Heart right ventricle (tissue), 16 donors: ENCODE measurements around the gene CITED4. TPM values are rescaled to one million over a fixed set of nuclear protein-coding genes. Genes with fewer than 3 reads are reported as not detected.

Experiments
- ATAC-seq, 8 donors: fragments of 200-7000 bp; cut with Tn5 transposase; one replicate each; pipeline ENCODE4 v1.9.1; 2020; ENCODE audit warnings: mild to moderate bottlenecking in 8 of 8, moderate library complexity in 8 of 8, moderate number of reproducible peaks in 1 of 8
- DNase-seq, 2 donors: peaks; one replicate each; pipeline ENCODE4 v3.0.0-alpha.2; 2020
- H3K27ac ChIP-seq, 10 donors: fragments of 200-600 bp; sonication (generic) in 2 of 10; one replicate each; pipeline versions ENCODE4 v1.5.0 to v1.8.0; 2020 to 2022; ENCODE audit warnings: mild to moderate bottlenecking in 3 of 10
- H3K27me3 ChIP-seq, 7 donors: fragments of 200-600 bp; one replicate each; pipeline ENCODE4 v1.8.0; 2021 to 2022; ENCODE audit warnings: mild to moderate bottlenecking in 2 of 7
- H3K36me3 ChIP-seq, 9 donors: fragments of 200-600 bp; sonication (generic) in 1 of 9; one replicate each; pipeline versions ENCODE4 v1.5.0 to v1.8.0; 2020 to 2022; ENCODE audit warnings: mild to moderate bottlenecking in 2 of 9
- H3K4me1 ChIP-seq, 9 donors: fragments of 200-600 bp; sonication (generic) in 1 of 9; one replicate each; pipeline versions ENCODE4 v1.5.0 to v1.8.0; 2020 to 2022; ENCODE audit warnings: mild to moderate bottlenecking in 4 of 9
- H3K4me3 ChIP-seq, 10 donors: fragments of 200-600 bp; sonication (generic) in 2 of 10; one replicate each; pipeline versions ENCODE4 v1.5.0 to v1.8.0; 2020 to 2022; ENCODE audit warnings: mild to moderate bottlenecking in 7 of 10, moderate library complexity in 2 of 10
- H3K9me3 ChIP-seq, 11 donors: fragments of 200-600 bp in 10 of 11; sonication (generic) in 2 of 11; one replicate each; pipeline versions ENCODE4 v1.5.0 to v1.8.0; 2013 to 2022; ENCODE audit warnings: mild to moderate bottlenecking in 2 of 11, control low read depth in 1 of 11, moderate library complexity in 1 of 11
- WGBS, 2 donors: extraction: QIAGEN DNeasy Blood & Tissue Kit; methylation state at CpG; one replicate each; pipeline ENCODE4 v1.1.7; 2013; ENCODE audit warnings: inconsistent platforms in 1 of 2; 5-methylcytosine and 5-hydroxymethylcytosine counted together
- intact Hi-C, 10 donors: fragments of 100-400 bp; cut with DNase I; formaldehyde crosslinking; loops; one replicate each; pipeline versions ENCODE4 v1.11.1 to v1.14.2; 2022
- polyA plus RNA-seq, 2 donors: library from polyadenylated mRNA; stranded (reverse); fragments of 200-250 nt; gene quantifications; one replicate each; pipeline ENCODE4 v1.2.3, GENCODE V29; 2013
- total RNA-seq, 10 donors: library from RNA; stranded (reverse); fragmentation: NEBNext Ultra II Directional in 3 of 10; extraction: Animal tissue kit (Norgen Biotek cat#: 25700) in 3 of 10; gene quantifications; one replicate each; pipeline versions ENCODE4 v1.2.1 to v1.2.4, GENCODE V29; 2021 to 2023
- TF ChIP-seq, protein P1 (sequence below), 9 donors: fragments of 200-600 bp; sonication (generic) in 2 of 9; IDR thresholded peaks; one replicate each; pipeline versions ENCODE4 v1.5.0 to v1.8.0; 2021 to 2022; ENCODE audit warnings: antibody characterized with exemption in 9 of 9, mild to moderate bottlenecking in 5 of 9, moderate library complexity in 1 of 9
- donor health status: Arrhythmogenic right ventricular cardiomyopathy.
- donor health status: ischemic (EF 13 %, LVEDD 7.1; RV severe dilation, severe dysfunction).
- donor health status: healthy with polysubstance abuse.
- donor health status: DM: no; HTN: yes; CAD: no.
- donor health status: DM: no; HTN: no; CAD: no.
- donor health status: ischemic (EF 25% LVEDD 6.9; RV normal size, moderate dysfunction).
- donor health status: ischemic (EF 25% LVEDD 5.7; RV mildly dilated, moderate dysfunction).
- donor health status: healthy.
- donor health status: DM: yes; HTN: yes; CAD: no.
- donor health status: Ischemic cardiomyopathy.
- donor health status: ischemic (EF 35%, LVEDD 5.7; RV mildly dilated, moderate dysfunction).
- donor health status: nonischemic (EF 11% LVEDD 7.7; RV severe dilation, severe dysfunction).
- donor health status: DM: yes; HTN: yes; CAD: no.
- donor health status: PGD.
- donor health status: ischemic (EF 29% LVEDD 5.4; RV normal size, mild dysfunction).
- donor health status: nonischemic (EF 23%, LVEDD 6.1; RV moderate dilation, normal function).

CITED4 gene
- total and polyA plus RNA-seq, 12 donors = 6.1 to 88.8 (median 25.8) TPM

DNA sequence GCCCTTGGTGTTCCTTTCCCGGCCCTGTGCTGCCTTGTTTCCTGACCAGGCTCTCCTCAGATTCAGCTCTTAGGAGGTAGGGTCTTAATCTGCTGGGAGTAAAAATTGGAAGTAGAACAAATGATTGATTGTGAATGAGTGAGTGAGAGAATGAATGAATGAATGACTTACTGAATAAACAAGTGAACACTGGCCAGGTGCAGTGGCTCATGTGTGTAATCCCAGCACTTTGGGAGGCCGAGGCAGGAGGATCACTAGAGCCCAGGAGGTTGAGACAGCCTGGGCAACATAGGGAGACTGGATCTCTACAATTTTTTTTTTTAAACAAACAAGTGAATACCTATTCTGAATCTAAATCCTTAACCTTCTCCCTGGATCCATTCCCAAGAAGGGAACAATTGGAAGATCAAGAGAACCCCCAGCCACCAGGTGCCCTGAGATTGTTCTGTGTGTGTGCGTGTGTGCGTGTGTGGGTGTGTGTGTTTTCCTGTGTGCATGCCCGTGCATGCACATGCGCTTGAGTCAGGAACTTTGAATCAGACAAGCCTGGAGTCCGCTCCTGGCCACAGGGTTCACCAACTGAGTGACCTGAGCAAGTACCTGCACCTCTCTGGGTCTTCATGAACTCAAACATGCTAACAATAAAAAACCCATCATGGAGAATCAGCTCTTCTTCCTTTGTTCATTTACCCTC is 24.3 kb upstream of the CITED4 start:
- TF ChIP-seq, protein P1, sequence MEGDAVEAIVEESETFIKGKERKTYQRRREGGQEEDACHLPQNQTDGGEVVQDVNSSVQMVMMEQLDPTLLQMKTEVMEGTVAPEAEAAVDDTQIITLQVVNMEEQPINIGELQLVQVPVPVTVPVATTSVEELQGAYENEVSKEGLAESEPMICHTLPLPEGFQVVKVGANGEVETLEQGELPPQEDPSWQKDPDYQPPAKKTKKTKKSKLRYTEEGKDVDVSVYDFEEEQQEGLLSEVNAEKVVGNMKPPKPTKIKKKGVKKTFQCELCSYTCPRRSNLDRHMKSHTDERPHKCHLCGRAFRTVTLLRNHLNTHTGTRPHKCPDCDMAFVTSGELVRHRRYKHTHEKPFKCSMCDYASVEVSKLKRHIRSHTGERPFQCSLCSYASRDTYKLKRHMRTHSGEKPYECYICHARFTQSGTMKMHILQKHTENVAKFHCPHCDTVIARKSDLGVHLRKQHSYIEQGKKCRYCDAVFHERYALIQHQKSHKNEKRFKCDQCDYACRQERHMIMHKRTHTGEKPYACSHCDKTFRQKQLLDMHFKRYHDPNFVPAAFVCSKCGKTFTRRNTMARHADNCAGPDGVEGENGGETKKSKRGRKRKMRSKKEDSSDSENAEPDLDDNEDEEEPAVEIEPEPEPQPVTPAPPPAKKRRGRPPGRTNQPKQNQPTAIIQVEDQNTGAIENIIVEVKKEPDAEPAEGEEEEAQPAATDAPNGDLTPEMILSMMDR (IDR thresholded peaks at IDR 0.05) = no peak
- H3K27ac ChIP-seq = no peak overlapping the region
- no peaks in the 10 kb centered on the region for H3K9me3 ChIP-seq
- 81 to 82% methylated on average over 7 of the region's 7 CpGs for WGBS, 2 donors
- H3K4me3 ChIP-seq = no peak overlapping the region
- DNase-seq (no peak), ATAC-seq (no peak)
- peaks cover 0 to 12% (median 6%) of the 10 kb centered on the region in 9 donors for H3K4me1 ChIP-seq
- no peaks in the 10 kb centered on the region for H3K36me3 ChIP-seq
- peaks cover 7 to 52% (median 23%) of the 10 kb centered on the region in 7 donors for H3K27me3 ChIP-seq
- intact Hi-C loops = no loop called here

DNA sequence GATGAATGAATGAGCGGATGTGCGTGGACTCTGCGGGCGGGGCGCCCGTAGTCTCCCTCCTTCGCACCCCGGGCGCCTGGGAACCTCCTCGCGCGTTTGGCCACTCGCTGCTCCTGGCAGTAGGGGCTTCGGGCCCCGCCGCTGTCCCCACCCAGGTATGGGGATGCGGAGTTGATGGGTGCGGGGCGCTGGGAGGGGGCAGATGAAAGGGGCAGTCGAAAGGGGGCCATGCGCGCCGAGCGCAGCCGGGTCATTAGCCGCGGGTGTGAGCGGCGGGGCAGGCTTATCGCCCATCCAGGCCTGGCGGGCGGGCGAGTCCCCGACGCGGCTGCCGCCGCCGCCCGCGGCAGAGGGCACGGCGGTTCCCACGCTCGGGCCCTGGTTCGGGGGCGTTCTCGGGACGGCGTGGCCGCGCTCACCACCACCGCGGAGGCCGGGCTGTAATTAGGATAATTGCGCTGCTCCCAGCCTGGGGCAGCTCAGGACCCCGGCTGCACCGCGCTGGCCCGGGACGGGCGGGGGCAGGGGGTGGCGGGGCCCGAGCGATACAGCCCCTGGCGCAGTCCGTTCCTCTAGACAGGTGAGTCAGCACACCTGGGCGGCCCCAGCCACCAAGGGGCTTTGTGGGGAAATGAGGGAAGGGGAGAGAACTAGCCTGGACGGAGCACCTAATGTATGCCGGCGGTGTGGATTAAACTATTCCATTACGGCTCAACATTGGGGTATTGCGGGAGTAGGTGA is 22.1 kb upstream of the CITED4 start:
- no peak for DNase-seq

DNA sequence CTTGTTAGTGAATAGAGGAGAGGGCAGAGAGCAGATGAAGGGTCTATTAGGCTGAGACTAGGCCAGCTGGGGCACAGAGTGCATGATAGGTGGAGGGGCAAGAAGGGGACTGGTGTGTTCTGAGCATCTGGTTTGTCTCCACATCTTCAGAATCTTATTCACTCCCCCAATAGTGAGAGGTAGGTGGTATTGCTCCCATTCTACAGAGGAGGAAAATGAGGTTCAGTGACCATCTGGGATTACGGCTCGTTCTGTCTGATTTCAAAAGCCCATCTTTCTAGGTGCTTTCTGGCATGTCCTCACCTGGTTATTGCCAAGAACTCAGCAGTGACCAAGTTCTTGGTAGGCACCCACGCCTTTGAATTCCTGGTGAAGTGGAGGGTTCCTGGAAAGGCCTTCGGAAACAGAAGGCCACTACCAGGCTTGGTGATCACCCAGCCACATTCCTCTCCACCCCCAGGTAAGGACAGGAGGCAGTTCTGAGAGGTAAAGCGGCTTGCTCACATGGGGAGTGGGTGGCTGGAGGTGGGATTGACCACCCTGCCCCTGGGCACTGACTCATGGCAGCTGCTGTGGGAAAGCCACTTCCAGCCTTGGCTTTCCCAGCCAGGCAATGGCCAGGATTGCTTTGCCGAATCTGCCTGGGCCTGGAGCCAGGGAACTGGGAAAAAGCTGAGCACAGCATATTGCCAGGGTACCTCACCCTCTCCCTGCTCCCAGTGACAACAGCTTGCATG is 18.8 kb upstream of the CITED4 start:
- intact Hi-C loops = loop anchor here in 1 of 10 donors (2.0 kb wide), 1 partner anchor 34 kb away; no protein-coding TSS in a partner anchor
- TF ChIP-seq, protein P1 (IDR thresholded peaks at IDR 0.05) = no peak
- Histone ChIP-seq H3K9me3 (peaks cover 0 to 12% (median 8%) of the 10 kb centered on the region in 11 donors), H3K27me3 (peaks cover 7 to 38% (median 23%) of the 10 kb centered on the region in 7 donors), H3K36me3 (no peaks in the 10 kb centered on the region), H3K4me1 (peaks cover 0 to 33% (median 10%) of the 10 kb centered on the region in 9 donors), H3K27ac (no peak overlapping the region), H3K4me3 (no peak overlapping the region)
- no peak for ATAC-seq
- 88 to 92% methylated on average over 6 of the region's 6 CpGs for WGBS, 2 donors
- no peak for DNase-seq

More for the DNA sequence above, 22.1 kb upstream of the CITED4 start:
- 21 to 23% methylated on average over 66 to 73 of the region's 73 CpGs for WGBS, 2 donors
- peak overlapping the region in 9 of 10 donors; percentile 21 to 37 (median 26) for H3K4me3 ChIP-seq
- H3K36me3 ChIP-seq = no peaks in the 10 kb centered on the region
- peak in 2 of 8 donors; percentile 20 to 55 for ATAC-seq
- H3K27ac ChIP-seq = no peak overlapping the region
- peaks cover 0 to 12% (median 6%) of the 10 kb centered on the region in 9 donors for H3K4me1 ChIP-seq
- TF ChIP-seq, protein P1 (IDR thresholded peaks at IDR 0.05) = no peak
- intact Hi-C loops = no loop called here
- H3K9me3 ChIP-seq = no peaks in the 10 kb centered on the region
- H3K27me3 ChIP-seq = peaks cover 7 to 52% (median 23%) of the 10 kb centered on the region in 7 donors
